Astrocyte (in vitro differentiated cells and primary cell): Measurements from ENCODE around the gene SAG.

Experiments
- EZH2 ChIP-seq: IDR thresholded peaks from 2 replicates; pipeline ENCODE4 v1.6.1; 2012; ENCODE audit warnings: mild to moderate bottlenecking, low read length, inconsistent platforms; ENCODE audit not compliant: insufficient read depth
- TF ChIP-seq, protein P1 (sequence below): IDR thresholded peaks from 2 replicates; pipeline ENCODE4 v1.5.1; 2011; ENCODE audit warnings: low read depth, mild to moderate bottlenecking, inconsistent platforms, low read length, moderate library complexity; ENCODE audit not compliant: insufficient read depth

DNA sequence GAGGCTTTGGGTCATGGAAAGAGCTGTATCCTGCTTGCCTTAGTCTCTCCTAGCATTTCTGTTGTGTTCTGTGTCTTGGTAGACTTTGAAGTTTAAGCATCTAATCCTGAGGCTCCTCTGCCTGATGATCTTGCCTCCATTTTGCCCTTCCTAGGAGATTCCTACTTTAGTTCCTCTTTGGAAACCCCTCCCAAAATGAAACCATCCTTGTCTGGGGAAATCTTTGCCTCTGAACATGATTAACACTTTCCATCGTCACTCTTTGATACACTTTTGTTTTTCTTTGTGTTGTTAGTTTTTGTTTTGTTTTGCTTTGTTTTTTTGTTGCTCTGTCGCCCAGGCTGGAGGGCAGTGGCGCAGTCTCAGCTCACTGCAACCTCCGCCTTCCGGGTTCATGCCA is 47.0 kb upstream of the SAG start:
- TF ChIP-seq, protein P1, sequence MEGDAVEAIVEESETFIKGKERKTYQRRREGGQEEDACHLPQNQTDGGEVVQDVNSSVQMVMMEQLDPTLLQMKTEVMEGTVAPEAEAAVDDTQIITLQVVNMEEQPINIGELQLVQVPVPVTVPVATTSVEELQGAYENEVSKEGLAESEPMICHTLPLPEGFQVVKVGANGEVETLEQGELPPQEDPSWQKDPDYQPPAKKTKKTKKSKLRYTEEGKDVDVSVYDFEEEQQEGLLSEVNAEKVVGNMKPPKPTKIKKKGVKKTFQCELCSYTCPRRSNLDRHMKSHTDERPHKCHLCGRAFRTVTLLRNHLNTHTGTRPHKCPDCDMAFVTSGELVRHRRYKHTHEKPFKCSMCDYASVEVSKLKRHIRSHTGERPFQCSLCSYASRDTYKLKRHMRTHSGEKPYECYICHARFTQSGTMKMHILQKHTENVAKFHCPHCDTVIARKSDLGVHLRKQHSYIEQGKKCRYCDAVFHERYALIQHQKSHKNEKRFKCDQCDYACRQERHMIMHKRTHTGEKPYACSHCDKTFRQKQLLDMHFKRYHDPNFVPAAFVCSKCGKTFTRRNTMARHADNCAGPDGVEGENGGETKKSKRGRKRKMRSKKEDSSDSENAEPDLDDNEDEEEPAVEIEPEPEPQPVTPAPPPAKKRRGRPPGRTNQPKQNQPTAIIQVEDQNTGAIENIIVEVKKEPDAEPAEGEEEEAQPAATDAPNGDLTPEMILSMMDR: no peak
- no peak for TF ChIP-seq EZH2
